Kidney (tissue), 14 donors: Measurements from ENCODE around the gene CHMP1A. TPM values are rescaled to one million over a fixed set of nuclear protein-coding genes. Genes with fewer than 3 reads are reported as not detected.

Experiments used
- DNase-seq, 5 donors: peaks; one replicate each; pipeline ENCODE4 v3.0.0-alpha.2; 2013 to 2020
- FAIRE-seq: peaks from 2 replicates; lab custom pipeline; 2012; peaks lifted over from hg19 to GRCh38; lab: Jason Lieb, UNC
- H3K27ac ChIP-seq, 2 donors: one replicate each; pipeline ENCODE4 v1.7.0; 2013; ENCODE audit warnings: low read depth in 2 of 2, low read length in 2 of 2, inconsistent platforms in 1 of 2
- H3K27me3 ChIP-seq: one replicate; pipeline ENCODE4 v1.7.1; 2013; ENCODE audit warnings: low read length, inconsistent platforms; ENCODE audit not compliant: control insufficient read depth, insufficient read depth
- H3K36me3 ChIP-seq, 3 donors: one replicate each; pipeline versions ENCODE4 v1.7.0 to v1.7.1; 2013; ENCODE audit warnings: low read length in 3 of 3, control low read depth in 1 of 3, inconsistent platforms in 1 of 3; ENCODE audit not compliant: insufficient read depth in 3 of 3, control insufficient read depth in 2 of 3
- H3K4me1 ChIP-seq, 3 donors: one replicate each; pipeline versions ENCODE4 v1.7.0 to v1.7.1; 2013; ENCODE audit warnings: low read length in 3 of 3, inconsistent platforms in 1 of 3, low read depth in 1 of 3; ENCODE audit not compliant: control insufficient read depth in 2 of 3, insufficient read depth in 2 of 3
- H3K4me3 ChIP-seq, 3 donors: one replicate each; pipeline versions ENCODE4 v1.7.0 to v1.8.1; 2013; ENCODE audit warnings: low read length in 3 of 3, control low read depth in 1 of 3, inconsistent platforms in 1 of 3
- H3K9ac ChIP-seq, 3 donors: one replicate each; pipeline versions ENCODE4 v1.7.0 to v1.7.1; 2013; ENCODE audit warnings: low read length in 3 of 3, control low read depth in 1 of 3, inconsistent platforms in 1 of 3
- H3K9me3 ChIP-seq, 3 donors: one replicate each; pipeline versions ENCODE4 v1.7.0 to v1.7.1; 2013; ENCODE audit warnings: low read length in 3 of 3, control low read depth in 1 of 3, inconsistent platforms in 1 of 3; ENCODE audit not compliant: control insufficient read depth in 2 of 3, insufficient read depth in 1 of 3
- intact Hi-C: fragments of 100-400 bp; cut with DNase I; formaldehyde crosslinking; loops from one replicate; pipeline ENCODE4 v1.11.1; 2022
- polyA plus RNA-seq: library from polyadenylated mRNA; stranded (reverse); fragments of 350-450 nt; fragmentation: Illumina TruSeq; extraction: RNeasy Lipid Tissue Mini Kit (QIAGEN cat#74804); gene quantifications from one replicate; pipeline ENCODE4 v1.2.3, GENCODE V29; 2014; ENCODE audit warnings: low read depth, low replicate concordance; ENCODE audit not compliant: insufficient read depth
- total RNA-seq: library from RNA; stranded (reverse); fragmentation: NEBNext Ultra II Directional; extraction: Animal tissue kit (Norgen Biotek cat#: 25700); gene quantifications from one replicate; pipeline ENCODE4 v1.2.1, GENCODE V29; 2021
- TF ChIP-seq, protein P1 (sequence below): IDR thresholded peaks from 3 replicates; pipeline ENCODE4 v1.5.1; 2012; ENCODE audit warnings: mild to moderate bottlenecking, moderate library complexity, borderline replicate concordance; ENCODE audit not compliant: insufficient read depth; ENCODE audit errors: extremely low read depth
- donor health status: control.
- donor health status: control.
- donor health status: control.
- donor health status: control.
- donor health status: control.
- donor health status: DM: yes; HTN: yes; CAD: no.
- donor health status: Normal renal cell carcinoma (clear cell type).

Gene CHMP1A
- total and polyA plus RNA-seq, 2 donors from 2014 or later = 71.3 to 96.1 TPM

DNA sequence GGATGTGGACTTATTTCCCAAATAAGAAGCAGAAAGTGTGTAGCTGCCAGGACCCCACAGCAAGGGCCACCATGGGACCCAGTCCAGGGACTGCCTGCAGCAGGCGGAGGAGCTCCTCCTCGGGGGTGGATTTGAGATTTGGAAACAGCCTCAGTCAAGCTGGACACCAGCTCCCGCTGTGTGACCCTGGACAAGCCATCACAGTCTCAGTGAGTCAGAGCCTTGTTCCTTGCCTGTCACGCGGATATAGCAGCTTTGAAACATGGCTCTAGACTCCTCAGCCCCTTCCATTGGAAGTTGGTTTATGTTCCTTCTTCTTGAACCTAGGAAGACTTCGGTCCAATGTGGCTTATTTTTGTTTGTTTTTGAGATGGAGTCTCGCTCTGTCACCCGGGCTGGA lies 56.6 kb downstream of the CHMP1A start:
- intact Hi-C loops = no loop called here
- TF ChIP-seq, protein P1, sequence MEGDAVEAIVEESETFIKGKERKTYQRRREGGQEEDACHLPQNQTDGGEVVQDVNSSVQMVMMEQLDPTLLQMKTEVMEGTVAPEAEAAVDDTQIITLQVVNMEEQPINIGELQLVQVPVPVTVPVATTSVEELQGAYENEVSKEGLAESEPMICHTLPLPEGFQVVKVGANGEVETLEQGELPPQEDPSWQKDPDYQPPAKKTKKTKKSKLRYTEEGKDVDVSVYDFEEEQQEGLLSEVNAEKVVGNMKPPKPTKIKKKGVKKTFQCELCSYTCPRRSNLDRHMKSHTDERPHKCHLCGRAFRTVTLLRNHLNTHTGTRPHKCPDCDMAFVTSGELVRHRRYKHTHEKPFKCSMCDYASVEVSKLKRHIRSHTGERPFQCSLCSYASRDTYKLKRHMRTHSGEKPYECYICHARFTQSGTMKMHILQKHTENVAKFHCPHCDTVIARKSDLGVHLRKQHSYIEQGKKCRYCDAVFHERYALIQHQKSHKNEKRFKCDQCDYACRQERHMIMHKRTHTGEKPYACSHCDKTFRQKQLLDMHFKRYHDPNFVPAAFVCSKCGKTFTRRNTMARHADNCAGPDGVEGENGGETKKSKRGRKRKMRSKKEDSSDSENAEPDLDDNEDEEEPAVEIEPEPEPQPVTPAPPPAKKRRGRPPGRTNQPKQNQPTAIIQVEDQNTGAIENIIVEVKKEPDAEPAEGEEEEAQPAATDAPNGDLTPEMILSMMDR = no peak
- FAIRE-seq = no peak

DNA sequence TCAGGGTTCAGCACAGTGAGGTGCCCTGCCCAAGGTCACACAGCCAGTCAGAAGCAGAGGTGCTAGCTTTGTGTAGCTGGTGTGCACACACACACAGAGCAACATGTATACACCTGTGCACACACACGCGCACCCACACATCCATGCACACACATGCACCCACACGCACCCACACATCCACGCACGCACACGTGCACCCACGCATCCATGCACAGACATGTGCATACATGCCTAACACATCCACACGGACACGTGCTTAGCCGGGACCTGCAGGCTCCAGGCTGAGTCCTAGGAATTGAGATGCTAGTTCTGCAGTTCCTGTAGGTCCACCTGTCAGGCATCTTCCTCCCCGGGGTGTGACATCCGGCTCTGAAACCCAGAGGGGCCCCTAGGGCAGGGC lies 57.1 kb downstream of the CHMP1A start:
- Histone ChIP-seq H3K36me3 (no peaks in the 10 kb centered on the region), H3K9ac (no peak overlapping the region), H3K27ac (no peak overlapping the region), H3K9me3 (no peaks in the 10 kb centered on the region), H3K27me3 (no peaks in the 10 kb centered on the region), H3K4me1 (peaks cover 0 to 10% (median 6%) of the 10 kb centered on the region in 3 donors), H3K4me3 (no peak overlapping the region)
- TF ChIP-seq, protein P1 = no peak
- no peak for FAIRE-seq
- no peak for DNase-seq
- intact Hi-C loops = no loop called here

More for the DNA sequence above, 56.6 kb downstream of the CHMP1A start:
- H3K27me3 ChIP-seq = no peaks in the 10 kb centered on the region
- H3K36me3 ChIP-seq = no peaks in the 10 kb centered on the region
- H3K4me1 ChIP-seq = peaks cover 0 to 10% (median 6%) of the 10 kb centered on the region in 3 donors
- H3K4me3 ChIP-seq = no peak overlapping the region
- no peak overlapping the region for H3K27ac ChIP-seq
- H3K9me3 ChIP-seq = no peaks in the 10 kb centered on the region
- H3K9ac ChIP-seq = no peak overlapping the region
- no peak for DNase-seq

DNA sequence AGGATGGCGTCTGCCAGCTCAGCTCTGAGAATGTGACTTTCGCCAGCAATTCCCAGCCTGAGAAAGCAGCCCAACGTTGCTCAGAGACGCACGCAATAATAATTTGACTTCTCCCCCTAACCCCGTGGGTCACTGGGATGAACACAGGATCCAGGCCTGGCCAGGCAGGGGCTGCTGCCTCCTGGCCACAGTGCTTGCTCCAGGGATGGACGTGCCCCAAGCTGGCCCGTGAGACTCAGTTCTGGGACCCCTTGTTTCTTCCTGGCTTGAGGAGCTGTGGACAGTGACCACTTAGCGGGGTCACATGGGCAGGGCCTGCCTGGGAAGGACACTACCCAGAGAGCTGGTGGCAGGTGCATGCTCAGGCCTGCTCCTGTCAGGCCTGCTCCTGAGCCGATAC lies 57.6 kb downstream of the CHMP1A start:
- no peaks in the 10 kb centered on the region for H3K9me3 ChIP-seq
- intact Hi-C loops = no loop called here
- no peak overlapping the region for H3K9ac ChIP-seq
- H3K36me3 ChIP-seq = no peaks in the 10 kb centered on the region
- FAIRE-seq = no peak
- no peak overlapping the region for H3K4me3 ChIP-seq
- H3K4me1 ChIP-seq = peaks cover 0 to 10% (median 6%) of the 10 kb centered on the region in 3 donors
- H3K27me3 ChIP-seq = no peaks in the 10 kb centered on the region
- no peak for DNase-seq
- H3K27ac ChIP-seq = no peak overlapping the region
- TF ChIP-seq, protein P1 = no peak

DNA sequence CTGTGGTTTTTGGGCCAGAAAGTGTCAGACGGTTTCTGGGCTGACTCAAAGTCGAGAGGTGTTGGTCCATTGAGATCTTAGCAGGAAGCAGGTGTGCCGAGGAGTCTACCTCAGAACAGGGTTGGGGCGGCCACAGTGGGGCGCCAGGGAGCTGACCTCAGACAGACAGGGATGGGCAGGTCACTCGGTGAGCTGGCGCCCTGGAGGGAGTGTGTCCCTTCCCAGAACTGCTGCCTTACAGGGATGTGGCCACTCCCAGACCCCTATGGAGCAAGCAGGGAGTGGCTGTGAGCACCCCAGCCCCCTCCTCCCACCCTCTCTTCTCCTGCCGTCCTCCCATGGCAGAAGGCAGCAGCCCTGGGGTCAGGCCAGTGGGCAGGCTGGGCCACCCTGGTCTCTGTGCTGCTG lies 58.1 kb downstream of the CHMP1A start:
- peaks cover 0 to 10% (median 6%) of the 10 kb centered on the region in 3 donors for H3K4me1 ChIP-seq
- H3K9ac ChIP-seq = no peak overlapping the region
- DNase-seq (peak in 2 of 5 donors; percentile 63 to 75), FAIRE-seq (no peak)
- H3K4me3 ChIP-seq = no peak overlapping the region
- H3K36me3 ChIP-seq = no peaks in the 10 kb centered on the region
- H3K27ac ChIP-seq = no peak overlapping the region
- TF ChIP-seq, protein P1 = peak; percentile 29
- intact Hi-C loops = no loop called here
- H3K9me3 ChIP-seq = no peaks in the 10 kb centered on the region
- H3K27me3 ChIP-seq = no peaks in the 10 kb centered on the region
